Measurements from ENCODE around the gene PDE7B.

Gene PDE7B

DNA sequence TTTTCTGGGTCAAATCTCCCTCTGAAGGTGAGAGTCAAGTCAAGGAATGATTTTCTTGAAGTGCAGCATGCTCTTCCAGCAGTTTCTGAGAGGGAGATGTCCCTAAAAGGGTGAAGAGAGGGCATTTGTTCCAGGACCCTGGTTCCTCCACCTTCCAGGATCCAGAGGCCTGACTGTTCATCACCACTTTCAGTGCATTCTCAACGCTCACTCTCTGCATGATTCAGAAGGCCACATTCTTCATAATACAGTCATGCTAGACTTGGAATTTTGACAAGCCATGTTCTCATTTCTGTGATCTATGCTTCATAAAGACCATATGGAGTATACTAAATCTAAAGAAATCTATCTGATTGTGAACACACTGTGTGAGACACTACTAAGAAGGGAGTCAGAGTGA lies 85.1 kb downstream of the PDE7B start:
- Histone ChIP-seq H3K36me3 (ENCODE audit: insufficient read depth) (no peaks in the 10 kb centered on the region), H3K4me3 (IDR thresholded peaks at IDR 0.05; ENCODE audit: insufficient read depth, low read depth, low read length) (no peak overlapping the region), H3K4me1 (ENCODE audit: low read depth, poor library complexity, severe bottlenecking) (no peaks in the 10 kb centered on the region), H3K27ac (no peak overlapping the region), H3K9ac (no peak overlapping the region), H3K79me2 (ENCODE audit: insufficient read depth, low read depth) (no peaks in the 10 kb centered on the region), H3K4me2 (no peak overlapping the region), H4K20me1 (ENCODE audit: insufficient read depth) (no peaks in the 10 kb centered on the region), H3K27me3 (ENCODE audit: insufficient read depth, low read depth) (no peaks in the 10 kb centered on the region), H2AFZ (ENCODE audit: low read depth) (no peak overlapping the region)
- TF ChIP-seq, protein P1, sequence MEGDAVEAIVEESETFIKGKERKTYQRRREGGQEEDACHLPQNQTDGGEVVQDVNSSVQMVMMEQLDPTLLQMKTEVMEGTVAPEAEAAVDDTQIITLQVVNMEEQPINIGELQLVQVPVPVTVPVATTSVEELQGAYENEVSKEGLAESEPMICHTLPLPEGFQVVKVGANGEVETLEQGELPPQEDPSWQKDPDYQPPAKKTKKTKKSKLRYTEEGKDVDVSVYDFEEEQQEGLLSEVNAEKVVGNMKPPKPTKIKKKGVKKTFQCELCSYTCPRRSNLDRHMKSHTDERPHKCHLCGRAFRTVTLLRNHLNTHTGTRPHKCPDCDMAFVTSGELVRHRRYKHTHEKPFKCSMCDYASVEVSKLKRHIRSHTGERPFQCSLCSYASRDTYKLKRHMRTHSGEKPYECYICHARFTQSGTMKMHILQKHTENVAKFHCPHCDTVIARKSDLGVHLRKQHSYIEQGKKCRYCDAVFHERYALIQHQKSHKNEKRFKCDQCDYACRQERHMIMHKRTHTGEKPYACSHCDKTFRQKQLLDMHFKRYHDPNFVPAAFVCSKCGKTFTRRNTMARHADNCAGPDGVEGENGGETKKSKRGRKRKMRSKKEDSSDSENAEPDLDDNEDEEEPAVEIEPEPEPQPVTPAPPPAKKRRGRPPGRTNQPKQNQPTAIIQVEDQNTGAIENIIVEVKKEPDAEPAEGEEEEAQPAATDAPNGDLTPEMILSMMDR (conservative IDR thresholded peaks at IDR 0.05; ENCODE audit: low read depth, low read length), result no peak

- Histone ChIP-seq H3K27ac (no peak overlapping the region), H2AFZ (ENCODE audit: low read depth) (no peak overlapping the region), H3K4me3 (IDR thresholded peaks at IDR 0.05; ENCODE audit: insufficient read depth, low read depth, low read length) (no peak overlapping the region), H3K9ac (no peak overlapping the region), H3K4me2 (no peak overlapping the region), H3K36me3 (ENCODE audit: insufficient read depth) (no peaks in the 10 kb centered on the region), H3K4me1 (ENCODE audit: low read depth, poor library complexity, severe bottlenecking) (no peaks in the 10 kb centered on the region), H3K79me2 (ENCODE audit: insufficient read depth, low read depth) (no peaks in the 10 kb centered on the region), H3K27me3 (ENCODE audit: insufficient read depth, low read depth) (no peaks in the 10 kb centered on the region), H4K20me1 (ENCODE audit: insufficient read depth) (no peaks in the 10 kb centered on the region)
- TF ChIP-seq, protein P1 (conservative IDR thresholded peaks at IDR 0.05; ENCODE audit: low read depth, low read length), result no peak
These were observed 85.6 kb downstream of the PDE7B start for GRCh38 chr6:135937106-135937505.

DNA sequence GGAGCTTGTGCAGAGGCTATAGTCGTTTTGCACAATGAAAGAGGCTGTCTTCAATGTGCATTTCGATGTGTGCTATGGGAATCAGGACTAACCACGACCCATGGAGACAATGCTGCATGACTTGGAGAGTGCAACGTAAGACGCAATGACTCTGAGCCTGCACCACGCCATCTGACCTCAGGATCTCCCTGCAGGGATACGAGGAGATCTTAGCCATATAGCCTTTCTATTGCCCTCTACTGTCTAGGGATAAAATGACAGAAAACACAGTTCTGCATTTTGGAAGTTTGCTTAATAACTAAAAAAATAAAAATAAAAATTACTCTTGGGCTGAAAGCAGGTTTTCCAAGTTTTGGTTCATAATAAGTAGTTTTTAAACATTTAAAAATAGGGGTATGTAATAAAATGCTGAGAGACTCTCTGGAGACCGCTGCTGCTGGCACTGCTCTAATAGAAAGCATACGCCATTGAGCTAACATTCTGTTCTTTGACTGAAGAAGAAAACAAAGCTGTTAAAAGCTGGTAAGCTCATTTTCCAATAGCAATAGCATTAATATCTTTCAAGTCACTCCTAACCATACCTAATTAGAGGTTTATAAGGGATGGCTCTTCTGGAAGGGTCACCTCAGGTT lies 87.2 kb downstream of the PDE7B start:
- no peak overlapping the region for H3K4me3 ChIP-seq (IDR thresholded peaks at IDR 0.05; ENCODE audit: insufficient read depth, low read depth, low read length)
- no peak overlapping the region for H2AFZ ChIP-seq (ENCODE audit: low read depth)
- TF ChIP-seq, protein P1 (conservative IDR thresholded peaks at IDR 0.05; ENCODE audit: low read depth, low read length), result peak; percentile 36
- no peaks in the 10 kb centered on the region for H3K27me3 ChIP-seq (ENCODE audit: insufficient read depth, low read depth)
- H3K79me2 ChIP-seq (ENCODE audit: insufficient read depth, low read depth), result no peaks in the 10 kb centered on the region
- no peak overlapping the region for H3K4me2 ChIP-seq
- no peaks in the 10 kb centered on the region for H3K36me3 ChIP-seq (ENCODE audit: insufficient read depth)
- H4K20me1 ChIP-seq (ENCODE audit: insufficient read depth), result no peaks in the 10 kb centered on the region
- H3K27ac ChIP-seq, result no peak overlapping the region
- no peaks in the 10 kb centered on the region for H3K4me1 ChIP-seq (ENCODE audit: low read depth, poor library complexity, severe bottlenecking)
- H3K9ac ChIP-seq, result no peak overlapping the region

- Histone ChIP-seq H3K4me3 (IDR thresholded peaks at IDR 0.05; ENCODE audit: insufficient read depth, low read depth, low read length) (no peak overlapping the region), H2AFZ (ENCODE audit: low read depth) (no peak overlapping the region), H3K36me3 (ENCODE audit: insufficient read depth) (no peaks in the 10 kb centered on the region), H3K79me2 (ENCODE audit: insufficient read depth, low read depth) (no peaks in the 10 kb centered on the region), H3K27ac (no peak overlapping the region), H3K27me3 (ENCODE audit: insufficient read depth, low read depth) (no peaks in the 10 kb centered on the region), H3K9ac (no peak overlapping the region), H4K20me1 (ENCODE audit: insufficient read depth) (no peaks in the 10 kb centered on the region), H3K4me2 (no peak overlapping the region), H3K4me1 (ENCODE audit: low read depth, poor library complexity, severe bottlenecking) (no peaks in the 10 kb centered on the region)
- TF ChIP-seq, protein P1 (conservative IDR thresholded peaks at IDR 0.05; ENCODE audit: low read depth, low read length), result no peak
These were observed 87.7 kb downstream of the PDE7B start for GRCh38 chr6:135939208-135939591.
